HCT116 (cell line): ENCODE data around the gene RRAGB. TPM values are rescaled to one million over a fixed set of nuclear protein-coding genes. Genes with fewer than 3 reads are reported as not detected.

Experiments
- ATAC-seq: fragments of 200-7000 bp; cut with Tn5 transposase; 2 replicates; pipeline ENCODE4 v1.9.1; 2020; ENCODE audit warnings: mild to moderate bottlenecking, moderate library complexity
- BruUV-seq: library from RNA; stranded (reverse); fragments of 400-500 nt; replicated peaks from 2 replicates; lab custom pipeline; 2021; lab: Mats Ljungman, UMichigan
- CTCF ChIA-PET: fragments of 300-600 bp; sonication (Branson Sonifier 250); formaldehyde crosslinking; loops from one replicate; lab custom pipeline; 2021; ENCODE audit warnings: antibody characterized with exemption; lab: Charles Lee
- POLR2A ChIA-PET: fragments of 300-600, 350-600 bp; sonication (Branson Sonifier 250); formaldehyde crosslinking; loops from one replicate; lab custom pipeline; 2021; ENCODE audit warnings: antibody characterized with exemption; lab: Charles Lee
- RAD21 ChIA-PET, 2 experiments: fragments of 300-600 bp; sonication (Branson Sonifier 250); formaldehyde crosslinking; loops; one replicate each; lab custom pipeline; 2023; ENCODE audit warnings: low total read pairs in 2 of 2; ENCODE audit not compliant: uncharacterized antibody in 2 of 2, unreplicated experiment in 2 of 2, low non-redundant PET in 1 of 2; lab: Charles Lee
- DNase-seq: peaks from one replicate; pipeline ENCODE4 v3.0.0-alpha.2; 2010; ENCODE audit warnings: low read depth, low spot score
- H2AFZ ChIP-seq: fragments of 200-600 bp; shearing (Covaris generic), sonication (generic); 2 replicates; pipeline ENCODE4 v1.6.1; 2017; ENCODE audit warnings: low read depth, mixed run types, mixed read lengths, antibody characterized with exemption, low read length; ENCODE audit not compliant: poor library complexity, severe bottlenecking
- H3K27ac ChIP-seq: 2 replicates; pipeline ENCODE4 v1.5.1; 2012; ENCODE audit warnings: low read depth, low read length
- H3K27me3 ChIP-seq: fragments of 200-600 bp; sonication (generic); 2 replicates; pipeline ENCODE4 v1.6.1; 2016; ENCODE audit warnings: mixed run types, low read length, mixed read lengths; ENCODE audit not compliant: insufficient read depth
- H3K36me3 ChIP-seq, 2 experiments: fragments of 200-500 bp in 1 of 2; fragments of 200-600 bp in 1 of 2; sonication (Bioruptor generic) in 1 of 2; sonication (generic) in 1 of 2; 2 replicates each; pipeline versions ENCODE4 v1.5.1 to v1.6.1; 2014 to 2016; ENCODE audit warnings: low read length in 2 of 2, inconsistent platforms in 1 of 2, mixed read lengths in 1 of 2, mixed run types in 1 of 2; ENCODE audit not compliant: insufficient read depth in 2 of 2, control insufficient read depth in 1 of 2
- H3K4me1 ChIP-seq, 2 experiments: fragments of 200-600 bp in 1 of 2; sonication (generic) in 1 of 2; 2 replicates each; pipeline versions ENCODE4 v1.5.1 to v1.6.1; 2012 to 2017; ENCODE audit warnings: low read length in 2 of 2, inconsistent platforms in 1 of 2, mild to moderate bottlenecking in 1 of 2, mixed read lengths in 1 of 2, mixed run types in 1 of 2, moderate library complexity in 1 of 2; ENCODE audit not compliant: insufficient read depth in 2 of 2, control insufficient read depth in 1 of 2
- H3K4me2 ChIP-seq: fragments of 200-600 bp; sonication (generic); 2 replicates; pipeline ENCODE4 v1.6.1; 2017; ENCODE audit warnings: mixed run types, low read length, mixed read lengths
- H3K4me3 ChIP-seq, 2 experiments: fragments of 200-600 bp in 1 of 2; sonication (generic) in 1 of 2; replicated peaks in 1 of 2; 2 replicates each; pipeline ENCODE4 v1.5.1; 2011 to 2016; ENCODE audit warnings: low read length in 2 of 2, control low read depth in 1 of 2, low read depth in 1 of 2, mild to moderate bottlenecking in 1 of 2, mixed read lengths in 1 of 2, mixed run types in 1 of 2
- H3K79me2 ChIP-seq: fragments of 200-600 bp; sonication (generic); 2 replicates; pipeline ENCODE4 v1.6.1; 2017; ENCODE audit warnings: mild to moderate bottlenecking, mixed run types, low read length, moderate library complexity, mixed read lengths; ENCODE audit not compliant: insufficient read depth
- H3K9ac ChIP-seq: fragments of 200-600 bp; sonication (generic); 2 replicates; pipeline ENCODE4 v1.6.1; 2016; ENCODE audit warnings: low read length, mixed read lengths
- H3K9me2 ChIP-seq: fragments of 200-600 bp; sonication (generic), shearing (Covaris generic); 2 replicates; pipeline ENCODE4 v1.6.1; 2017; ENCODE audit warnings: mixed run types, mild to moderate bottlenecking, moderate library complexity; ENCODE audit not compliant: insufficient read depth
- H3K9me3 ChIP-seq, 2 experiments: fragments of 200-500 bp in 1 of 2; fragments of 200-600 bp in 1 of 2; sonication (Bioruptor generic) in 1 of 2; sonication (generic) in 1 of 2; 2 replicates each; pipeline ENCODE4 v1.6.1; 2014 to 2017; ENCODE audit warnings: low read length in 2 of 2, mixed read lengths in 2 of 2, inconsistent platforms in 1 of 2, low read depth in 1 of 2, mild to moderate bottlenecking in 1 of 2, mixed run types in 1 of 2, moderate library complexity in 1 of 2; ENCODE audit not compliant: control insufficient read depth in 1 of 2, insufficient read depth in 1 of 2
- H4K20me1 ChIP-seq: fragments of 200-600 bp; sonication (generic), shearing (Covaris generic); 2 replicates; pipeline ENCODE4 v1.6.1; 2017; ENCODE audit warnings: mixed run types, mild to moderate bottlenecking, moderate library complexity; ENCODE audit not compliant: insufficient read depth
- CBX3 ChIP-seq: IDR thresholded peaks from 2 replicates; pipeline ENCODE4 v1.6.1; 2012; ENCODE audit warnings: low read depth
- EGR1 ChIP-seq: IDR thresholded peaks from 2 replicates; pipeline ENCODE4 v1.6.1; 2012; ENCODE audit warnings: low read depth
- EZH2phosphoT487 ChIP-seq: fragments of 200-600 bp; IDR thresholded peaks from 2 replicates; pipeline ENCODE4 v1.6.1; 2018; ENCODE audit warnings: antibody characterized with exemption, borderline replicate concordance
- JUND ChIP-seq: IDR thresholded peaks from 2 replicates; pipeline ENCODE4 v1.6.1; 2012
- POLR2A ChIP-seq: IDR thresholded peaks from 2 replicates; pipeline ENCODE4 v1.7.0; 2011; ENCODE audit warnings: borderline replicate concordance; ENCODE audit not compliant: insufficient read depth, insufficient read length; ENCODE audit errors: extremely low read depth
- SIN3A ChIP-seq: IDR thresholded peaks from 2 replicates; pipeline ENCODE4 v1.6.1; 2012; ENCODE audit warnings: low read depth
- SRF ChIP-seq: IDR thresholded peaks from 2 replicates; pipeline ENCODE4 v1.6.1; 2012; ENCODE audit warnings: low read depth
- TCF7L2 ChIP-seq: IDR thresholded peaks from 2 replicates; pipeline ENCODE4 v1.7.0; 2011; ENCODE audit warnings: borderline replicate concordance, inconsistent platforms; ENCODE audit not compliant: insufficient read depth, insufficient read length; ENCODE audit errors: extremely low read depth
- YY1 ChIP-seq: IDR thresholded peaks from 2 replicates; pipeline ENCODE4 v1.6.1; 2011; ENCODE audit warnings: low read length, low read depth, moderate library complexity, mild to moderate bottlenecking; ENCODE audit not compliant: insufficient replicate concordance; ENCODE audit errors: extremely low read depth
- ZNF274 ChIP-seq: fragments of 200-500 bp; sonication (Bioruptor generic); IDR thresholded peaks from 2 replicates; pipeline ENCODE4 v1.6.1; 2014; ENCODE audit warnings: mild to moderate bottlenecking, low read depth, low read length, inconsistent platforms
- intact Hi-C: fragments of 100-400 bp; cut with micrococcal nuclease; formaldehyde crosslinking; loops from 2 replicates; pipeline ENCODE4 v1.10.0; 2022
- total RNA-seq: library from RNA; stranded (reverse); gene quantifications from one replicate; pipeline ENCODE4 v1.2.1, GENCODE V29; 2021; ENCODE audit not compliant: unreplicated experiment
- TF ChIP-seq, protein P1 (sequence below): IDR thresholded peaks from 2 replicates; pipeline ENCODE4 v1.6.1; 2012; ENCODE audit warnings: low read depth
- TF ChIP-seq, protein P2 (sequence below), 3 experiments: fragments of 200-600 bp in 1 of 3; sonication (generic) in 1 of 3; IDR thresholded peaks in 2 of 3; conservative IDR thresholded peaks in 1 of 3; 2 replicates each; pipeline ENCODE4 v1.5.1; 2012 to 2017; ENCODE audit warnings: low read depth in 2 of 3, low read length in 2 of 3, antibody characterized with exemption in 1 of 3, borderline replicate concordance in 1 of 3, control low read depth in 1 of 3, mild to moderate bottlenecking in 1 of 3, mixed read lengths in 1 of 3, mixed run types in 1 of 3, moderate library complexity in 1 of 3; ENCODE audit not compliant: insufficient read depth in 1 of 3
- TF ChIP-seq, protein P3 (sequence below): IDR thresholded peaks from 2 replicates; pipeline ENCODE4 v1.6.1; 2012
- TF ChIP-seq, protein P4 (sequence below): IDR thresholded peaks from 2 replicates; pipeline ENCODE4 v1.6.1; 2012
- TF ChIP-seq, protein P5 (sequence below): IDR thresholded peaks from 2 replicates; pipeline ENCODE4 v1.6.1; 2011; ENCODE audit warnings: mild to moderate bottlenecking, low read length, moderate library complexity; ENCODE audit not compliant: insufficient replicate concordance; ENCODE audit errors: extremely low read depth

Gene RRAGB
- total RNA-seq, 1 experiment from 2014 or later, result 9.2 TPM

DNA sequence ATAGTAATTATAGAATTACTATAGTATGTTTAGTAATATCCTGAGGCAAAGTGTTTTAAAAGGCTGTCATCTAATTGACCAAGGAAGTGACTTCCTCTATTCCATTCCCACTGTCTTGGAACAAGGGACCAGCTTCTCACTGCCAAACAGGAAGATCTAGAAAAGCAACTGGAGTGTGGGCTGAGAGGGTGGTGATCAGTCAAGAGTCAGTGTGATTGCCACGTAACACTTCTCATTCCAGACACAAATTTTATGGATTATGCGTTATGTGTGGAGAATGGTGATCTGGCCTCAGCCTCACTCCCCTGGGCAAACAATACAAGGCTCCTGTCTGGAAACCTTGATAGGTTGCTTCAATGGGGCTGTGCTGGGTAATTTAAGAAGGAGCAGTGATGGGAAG lies 60.0 kb downstream of the RRAGB start:
- H3K4me2 ChIP-seq, result no peak overlapping the region
- no peaks in the 10 kb centered on the region for H3K27me3 ChIP-seq
- no peaks in the 10 kb centered on the region for H4K20me1 ChIP-seq
- ATAC-seq, result no peak
- no peaks in the 10 kb centered on the region for H3K4me1 ChIP-seq
- RAD21 ChIA-PET, result no interaction called here
- no peak for DNase-seq
- POLR2A ChIA-PET, result no interaction called here
- no peak overlapping the region for H3K9ac ChIP-seq
- H3K79me2 ChIP-seq, result no peaks in the 10 kb centered on the region
- no peaks in the 10 kb centered on the region for H3K9me3 ChIP-seq
- H3K9me2 ChIP-seq, result no peaks in the 10 kb centered on the region
- TF ChIP-seq YY1, result no peak
- no peak for TF ChIP-seq SRF
- TF ChIP-seq TCF7L2, result no peak
- TF ChIP-seq, protein P1, sequence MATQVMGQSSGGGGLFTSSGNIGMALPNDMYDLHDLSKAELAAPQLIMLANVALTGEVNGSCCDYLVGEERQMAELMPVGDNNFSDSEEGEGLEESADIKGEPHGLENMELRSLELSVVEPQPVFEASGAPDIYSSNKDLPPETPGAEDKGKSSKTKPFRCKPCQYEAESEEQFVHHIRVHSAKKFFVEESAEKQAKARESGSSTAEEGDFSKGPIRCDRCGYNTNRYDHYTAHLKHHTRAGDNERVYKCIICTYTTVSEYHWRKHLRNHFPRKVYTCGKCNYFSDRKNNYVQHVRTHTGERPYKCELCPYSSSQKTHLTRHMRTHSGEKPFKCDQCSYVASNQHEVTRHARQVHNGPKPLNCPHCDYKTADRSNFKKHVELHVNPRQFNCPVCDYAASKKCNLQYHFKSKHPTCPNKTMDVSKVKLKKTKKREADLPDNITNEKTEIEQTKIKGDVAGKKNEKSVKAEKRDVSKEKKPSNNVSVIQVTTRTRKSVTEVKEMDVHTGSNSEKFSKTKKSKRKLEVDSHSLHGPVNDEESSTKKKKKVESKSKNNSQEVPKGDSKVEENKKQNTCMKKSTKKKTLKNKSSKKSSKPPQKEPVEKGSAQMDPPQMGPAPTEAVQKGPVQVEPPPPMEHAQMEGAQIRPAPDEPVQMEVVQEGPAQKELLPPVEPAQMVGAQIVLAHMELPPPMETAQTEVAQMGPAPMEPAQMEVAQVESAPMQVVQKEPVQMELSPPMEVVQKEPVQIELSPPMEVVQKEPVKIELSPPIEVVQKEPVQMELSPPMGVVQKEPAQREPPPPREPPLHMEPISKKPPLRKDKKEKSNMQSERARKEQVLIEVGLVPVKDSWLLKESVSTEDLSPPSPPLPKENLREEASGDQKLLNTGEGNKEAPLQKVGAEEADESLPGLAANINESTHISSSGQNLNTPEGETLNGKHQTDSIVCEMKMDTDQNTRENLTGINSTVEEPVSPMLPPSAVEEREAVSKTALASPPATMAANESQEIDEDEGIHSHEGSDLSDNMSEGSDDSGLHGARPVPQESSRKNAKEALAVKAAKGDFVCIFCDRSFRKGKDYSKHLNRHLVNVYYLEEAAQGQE, result no peak
- TF ChIP-seq JUND, result no peak
- TF ChIP-seq EZH2phosphoT487, result no peak
- TF ChIP-seq, protein P2, sequence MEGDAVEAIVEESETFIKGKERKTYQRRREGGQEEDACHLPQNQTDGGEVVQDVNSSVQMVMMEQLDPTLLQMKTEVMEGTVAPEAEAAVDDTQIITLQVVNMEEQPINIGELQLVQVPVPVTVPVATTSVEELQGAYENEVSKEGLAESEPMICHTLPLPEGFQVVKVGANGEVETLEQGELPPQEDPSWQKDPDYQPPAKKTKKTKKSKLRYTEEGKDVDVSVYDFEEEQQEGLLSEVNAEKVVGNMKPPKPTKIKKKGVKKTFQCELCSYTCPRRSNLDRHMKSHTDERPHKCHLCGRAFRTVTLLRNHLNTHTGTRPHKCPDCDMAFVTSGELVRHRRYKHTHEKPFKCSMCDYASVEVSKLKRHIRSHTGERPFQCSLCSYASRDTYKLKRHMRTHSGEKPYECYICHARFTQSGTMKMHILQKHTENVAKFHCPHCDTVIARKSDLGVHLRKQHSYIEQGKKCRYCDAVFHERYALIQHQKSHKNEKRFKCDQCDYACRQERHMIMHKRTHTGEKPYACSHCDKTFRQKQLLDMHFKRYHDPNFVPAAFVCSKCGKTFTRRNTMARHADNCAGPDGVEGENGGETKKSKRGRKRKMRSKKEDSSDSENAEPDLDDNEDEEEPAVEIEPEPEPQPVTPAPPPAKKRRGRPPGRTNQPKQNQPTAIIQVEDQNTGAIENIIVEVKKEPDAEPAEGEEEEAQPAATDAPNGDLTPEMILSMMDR (IDR thresholded peaks at IDR 0.05 in 2 of 3, conservative IDR thresholded peaks at IDR 0.05 in 1 of 3; ENCODE audit: borderline replicate concordance in 1 of 3, insufficient read depth in 1 of 3, low read depth in 2 of 3, low read length in 2 of 3), result no peak
- TF ChIP-seq, protein P3, sequence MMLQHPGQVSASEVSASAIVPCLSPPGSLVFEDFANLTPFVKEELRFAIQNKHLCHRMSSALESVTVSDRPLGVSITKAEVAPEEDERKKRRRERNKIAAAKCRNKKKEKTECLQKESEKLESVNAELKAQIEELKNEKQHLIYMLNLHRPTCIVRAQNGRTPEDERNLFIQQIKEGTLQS, result no peak
- TF ChIP-seq, protein P4, sequence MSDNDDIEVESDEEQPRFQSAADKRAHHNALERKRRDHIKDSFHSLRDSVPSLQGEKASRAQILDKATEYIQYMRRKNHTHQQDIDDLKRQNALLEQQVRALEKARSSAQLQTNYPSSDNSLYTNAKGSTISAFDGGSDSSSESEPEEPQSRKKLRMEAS, result no peak
- TF ChIP-seq SIN3A, result no peak
- no peak for TF ChIP-seq ZNF274
- TF ChIP-seq, protein P5, sequence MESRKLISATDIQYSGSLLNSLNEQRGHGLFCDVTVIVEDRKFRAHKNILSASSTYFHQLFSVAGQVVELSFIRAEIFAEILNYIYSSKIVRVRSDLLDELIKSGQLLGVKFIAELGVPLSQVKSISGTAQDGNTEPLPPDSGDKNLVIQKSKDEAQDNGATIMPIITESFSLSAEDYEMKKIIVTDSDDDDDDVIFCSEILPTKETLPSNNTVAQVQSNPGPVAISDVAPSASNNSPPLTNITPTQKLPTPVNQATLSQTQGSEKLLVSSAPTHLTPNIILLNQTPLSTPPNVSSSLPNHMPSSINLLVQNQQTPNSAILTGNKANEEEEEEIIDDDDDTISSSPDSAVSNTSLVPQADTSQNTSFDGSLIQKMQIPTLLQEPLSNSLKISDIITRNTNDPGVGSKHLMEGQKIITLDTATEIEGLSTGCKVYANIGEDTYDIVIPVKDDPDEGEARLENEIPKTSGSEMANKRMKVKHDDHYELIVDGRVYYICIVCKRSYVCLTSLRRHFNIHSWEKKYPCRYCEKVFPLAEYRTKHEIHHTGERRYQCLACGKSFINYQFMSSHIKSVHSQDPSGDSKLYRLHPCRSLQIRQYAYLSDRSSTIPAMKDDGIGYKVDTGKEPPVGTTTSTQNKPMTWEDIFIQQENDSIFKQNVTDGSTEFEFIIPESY, result no peak
- no peak for TF ChIP-seq POLR2A
- no peak for TF ChIP-seq EGR1
- TF ChIP-seq CBX3, result no peak
- no peak overlapping the region for H2AFZ ChIP-seq
- CTCF ChIA-PET, result no interaction called here
- H3K4me3 ChIP-seq, result no peak overlapping the region
- no TSS peak for BruUV-seq
- intact Hi-C loops, result no loop called here
- H3K27ac ChIP-seq, result no peak overlapping the region
- no peaks in the 10 kb centered on the region for H3K36me3 ChIP-seq
